SK-N-SH (cell line): ENCODE results near the gene S100A8.

Experiments used
- CTCF ChIP-seq: fragments of 200-600 bp; sonication (generic); IDR thresholded peaks from 2 replicates; pipeline ENCODE4 v1.6.1; 2017; ENCODE audit warnings: antibody characterized with exemption, mild to moderate bottlenecking, moderate library complexity
- NRF1 ChIP-seq: IDR thresholded peaks from 2 replicates; pipeline ENCODE4 v1.6.1; 2012; ENCODE audit warnings: low read depth, mild to moderate bottlenecking, low read length
- TAF1 ChIP-seq: IDR thresholded peaks from 2 replicates; pipeline ENCODE4 v1.6.1; 2012; ENCODE audit warnings: low read depth, mild to moderate bottlenecking, low read length, moderate library complexity, borderline replicate concordance
- TF ChIP-seq, protein P1 (sequence below): IDR thresholded peaks from 2 replicates; pipeline ENCODE4 v1.6.1; 2012; ENCODE audit warnings: mild to moderate bottlenecking, low read depth, low read length, moderate library complexity

- no peak for TF ChIP-seq TAF1
- TF ChIP-seq CTCF = no peak
- no peak for TF ChIP-seq NRF1
- TF ChIP-seq, protein P1, sequence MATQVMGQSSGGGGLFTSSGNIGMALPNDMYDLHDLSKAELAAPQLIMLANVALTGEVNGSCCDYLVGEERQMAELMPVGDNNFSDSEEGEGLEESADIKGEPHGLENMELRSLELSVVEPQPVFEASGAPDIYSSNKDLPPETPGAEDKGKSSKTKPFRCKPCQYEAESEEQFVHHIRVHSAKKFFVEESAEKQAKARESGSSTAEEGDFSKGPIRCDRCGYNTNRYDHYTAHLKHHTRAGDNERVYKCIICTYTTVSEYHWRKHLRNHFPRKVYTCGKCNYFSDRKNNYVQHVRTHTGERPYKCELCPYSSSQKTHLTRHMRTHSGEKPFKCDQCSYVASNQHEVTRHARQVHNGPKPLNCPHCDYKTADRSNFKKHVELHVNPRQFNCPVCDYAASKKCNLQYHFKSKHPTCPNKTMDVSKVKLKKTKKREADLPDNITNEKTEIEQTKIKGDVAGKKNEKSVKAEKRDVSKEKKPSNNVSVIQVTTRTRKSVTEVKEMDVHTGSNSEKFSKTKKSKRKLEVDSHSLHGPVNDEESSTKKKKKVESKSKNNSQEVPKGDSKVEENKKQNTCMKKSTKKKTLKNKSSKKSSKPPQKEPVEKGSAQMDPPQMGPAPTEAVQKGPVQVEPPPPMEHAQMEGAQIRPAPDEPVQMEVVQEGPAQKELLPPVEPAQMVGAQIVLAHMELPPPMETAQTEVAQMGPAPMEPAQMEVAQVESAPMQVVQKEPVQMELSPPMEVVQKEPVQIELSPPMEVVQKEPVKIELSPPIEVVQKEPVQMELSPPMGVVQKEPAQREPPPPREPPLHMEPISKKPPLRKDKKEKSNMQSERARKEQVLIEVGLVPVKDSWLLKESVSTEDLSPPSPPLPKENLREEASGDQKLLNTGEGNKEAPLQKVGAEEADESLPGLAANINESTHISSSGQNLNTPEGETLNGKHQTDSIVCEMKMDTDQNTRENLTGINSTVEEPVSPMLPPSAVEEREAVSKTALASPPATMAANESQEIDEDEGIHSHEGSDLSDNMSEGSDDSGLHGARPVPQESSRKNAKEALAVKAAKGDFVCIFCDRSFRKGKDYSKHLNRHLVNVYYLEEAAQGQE = no peak
Observed at GRCh38 chr1:153384958-153385580, 5.8 kb downstream of the S100A8 start.
